Measurements from ENCODE around the gene HERC4.

DNA sequence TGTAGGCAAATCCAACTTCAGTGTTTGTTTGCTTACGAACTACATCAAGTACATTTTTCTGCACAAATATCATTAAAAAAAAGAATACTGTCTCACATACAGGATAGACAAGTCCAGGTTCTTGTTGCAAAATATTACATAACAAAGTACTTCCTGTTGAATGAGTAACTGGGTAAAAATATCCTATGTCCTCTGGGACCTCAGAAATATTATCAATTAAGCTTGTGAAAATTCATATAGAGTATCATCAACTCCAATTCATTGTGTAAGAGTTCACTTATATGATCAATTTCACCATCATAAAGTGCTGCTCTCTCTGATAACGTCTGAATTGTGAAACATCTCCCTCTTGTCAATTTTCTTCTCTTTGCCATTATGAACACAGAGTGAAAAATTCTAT is 22.6 kb downstream of the HERC4 start:
- TF ChIP-seq GATA3 (IDR thresholded peaks at IDR 0.05; ENCODE audit: low read depth, low read length) = no peak
- no peak for TF ChIP-seq GATA2 (IDR thresholded peaks at IDR 0.05; ENCODE audit: low read depth, low read length)
